ENCODE data around the gene ADAM33.

GRCh38 chr20:3647473-3647872, 34.3 kb downstream of the ADAM33 start:
- no peak for TF ChIP-seq CTCF (IDR thresholded peaks at IDR 0.05; ENCODE audit: poor library complexity, severe bottlenecking)
- no peak for TF ChIP-seq EZH2 (IDR thresholded peaks at IDR 0.05; ENCODE audit: borderline replicate concordance, insufficient read depth, low read length, poor library complexity, severe bottlenecking)
- TF ChIP-seq REST (IDR thresholded peaks at IDR 0.05; ENCODE audit: borderline replicate concordance), result no peak
- TF ChIP-seq POLR2AphosphoS5 (IDR thresholded peaks at IDR 0.05), result no peak
- TF ChIP-seq EP300 (conservative IDR thresholded peaks at IDR 0.05; ENCODE audit: poor library complexity, severe bottlenecking), result no peak
- TF ChIP-seq RAD21 (conservative IDR thresholded peaks at IDR 0.05), result no peak
- no peak for TF ChIP-seq SMC3 (conservative IDR thresholded peaks at IDR 0.05; ENCODE audit: poor library complexity)
- no peak for TF ChIP-seq TAF1 (IDR thresholded peaks at IDR 0.05; ENCODE audit: low read depth)
